H1 (cell line): ENCODE measurements around the gene RGS5. TPM values are rescaled to one million over a fixed set of nuclear protein-coding genes. Genes with fewer than 3 reads are reported as not detected.

ENCODE experiments used
- CTCF ChIA-PET: fragments of 300-600 bp; sonication (Branson Sonifier 250); formaldehyde crosslinking; loops from one replicate; lab custom pipeline; 2021; ENCODE audit not compliant: partially characterized antibody; lab: Charles Lee
- POLR2A ChIA-PET: fragments of 300-600 bp; sonication (Branson Sonifier 250); formaldehyde crosslinking; loops from one replicate; lab custom pipeline; 2021; ENCODE audit warnings: inconsistent platforms; ENCODE audit not compliant: partially characterized antibody; lab: Charles Lee
- DNase-seq, 2 experiments: peaks; one replicate each; pipeline versions ENCODE4 v3.0.0 to v3.0.0-alpha.2; 2010 to 2022; ENCODE audit warnings: low spot score in 2 of 2, low read depth in 1 of 2, mixed read lengths in 1 of 2
- FAIRE-seq: peaks from 2 replicates; lab custom pipeline; 2011; peaks lifted over from hg19 to GRCh38; lab: Jason Lieb, UNC
- H2AFZ ChIP-seq: 2 replicates; pipeline ENCODE4 v1.8.1; 2012; ENCODE audit warnings: low read length, inconsistent platforms
- H2AK5ac ChIP-seq: 2 replicates; pipeline ENCODE4 v1.6.1; 2013; ENCODE audit warnings: low read depth, low read length
- H2BK120ac ChIP-seq: replicated peaks from 2 replicates; pipeline ENCODE3; 2013; ENCODE audit warnings: low read depth, low read length, inconsistent platforms
- H2BK12ac ChIP-seq: 2 replicates; pipeline ENCODE4 v1.6.1; 2013; ENCODE audit warnings: low read depth, low read length
- H2BK15ac ChIP-seq: 2 replicates; pipeline ENCODE4 v1.6.1; 2013; ENCODE audit warnings: low read length
- H2BK20ac ChIP-seq: 2 replicates; pipeline ENCODE4 v1.6.1; 2013; ENCODE audit warnings: low read length
- H2BK5ac ChIP-seq: 2 replicates; pipeline ENCODE4 v1.6.1; 2013; ENCODE audit warnings: low read depth, low read length
- H3K14ac ChIP-seq: 2 replicates; pipeline ENCODE4 v1.6.1; 2013; ENCODE audit warnings: inconsistent platforms; ENCODE audit not compliant: insufficient read length
- H3K18ac ChIP-seq: 2 replicates; pipeline ENCODE4 v1.6.1; 2013; ENCODE audit warnings: low read length; ENCODE audit errors: extremely low read depth
- H3K23ac ChIP-seq: 2 replicates; pipeline ENCODE4 v1.6.1; 2013; ENCODE audit warnings: inconsistent platforms; ENCODE audit not compliant: insufficient read length
- H3K23me2 ChIP-seq: 2 replicates; pipeline ENCODE4 v1.6.1; 2013; ENCODE audit warnings: low read depth, low read length
- H3K27ac ChIP-seq: 2 replicates; pipeline ENCODE4 v1.6.1; 2011; ENCODE audit warnings: low read depth, low read length, inconsistent platforms
- H3K27me3 ChIP-seq, 4 experiments: replicated peaks in 1 of 4; 1 replicate in 1 of 4; 2 replicates in 3 of 4; pipeline versions ENCODE4 v1.6.1 to v1.8.1; 2011 to 2013; ENCODE audit warnings: low read length in 3 of 4, mild to moderate bottlenecking in 3 of 4, inconsistent platforms in 2 of 4, mixed read lengths in 2 of 4, moderate library complexity in 1 of 4; ENCODE audit not compliant: control insufficient read depth in 3 of 4, insufficient read depth in 3 of 4; ENCODE audit errors: extremely low read depth in 1 of 4
- H3K36me3 ChIP-seq, 4 experiments: 2 replicates each; pipeline versions ENCODE4 v1.6.1 to v1.8.1; 2011 to 2013; ENCODE audit warnings: mild to moderate bottlenecking in 4 of 4, low read length in 3 of 4, moderate library complexity in 2 of 4, control low read depth in 1 of 4, inconsistent platforms in 1 of 4; ENCODE audit not compliant: insufficient read depth in 4 of 4, control insufficient read depth in 2 of 4
- H3K4ac ChIP-seq: replicated peaks from 2 replicates; pipeline ENCODE3; 2013; ENCODE audit warnings: low read length, low read depth, mixed read lengths, inconsistent platforms; ENCODE audit not compliant: insufficient read length
- H3K4me1 ChIP-seq, 4 experiments: replicated peaks in 1 of 4; 1 replicate in 1 of 4; 2 replicates in 3 of 4; pipeline versions ENCODE4 v1.6.1 to v1.8.1; 2011 to 2013; ENCODE audit warnings: low read length in 3 of 4, inconsistent platforms in 2 of 4, mixed read lengths in 1 of 4; ENCODE audit not compliant: insufficient read depth in 4 of 4, control insufficient read depth in 3 of 4
- H3K4me2 ChIP-seq, 2 experiments: 2 replicates each; pipeline versions ENCODE4 v1.6.1 to v1.8.1; 2011 to 2013; ENCODE audit warnings: low read depth in 2 of 2, low read length in 2 of 2, control low read depth in 1 of 2, inconsistent platforms in 1 of 2, mild to moderate bottlenecking in 1 of 2; ENCODE audit not compliant: insufficient read depth in 1 of 2
- H3K4me3 ChIP-seq, 4 experiments: fragments of 200-600, 300-600 bp in 1 of 4; sonication (generic), shearing (Covaris generic), sonication (Bioruptor Twin) in 1 of 4; 2 replicates each; pipeline versions ENCODE4 v1.5.1 to v1.8.1; 2011 to 2016; ENCODE audit warnings: low read length in 4 of 4, low read depth in 3 of 4, control low read depth in 2 of 4, inconsistent platforms in 2 of 4, mild to moderate bottlenecking in 2 of 4, mixed read lengths in 1 of 4, moderate library complexity in 1 of 4; ENCODE audit not compliant: insufficient read depth in 2 of 4; ENCODE audit errors: extremely low read depth in 1 of 4
- H3K56ac ChIP-seq: replicated peaks from 2 replicates; pipeline ENCODE3; 2013; ENCODE audit warnings: low read depth, mild to moderate bottlenecking, mixed read lengths, low read length, inconsistent platforms; ENCODE audit not compliant: insufficient read length
- H3K79me1 ChIP-seq: 2 replicates; pipeline ENCODE4 v1.6.1; 2013; ENCODE audit warnings: low read depth, low read length, control low read depth
- H3K79me2 ChIP-seq, 2 experiments: 2 replicates each; pipeline versions ENCODE4 v1.6.1 to v1.8.1; 2012 to 2013; ENCODE audit warnings: low read length in 2 of 2, mild to moderate bottlenecking in 2 of 2, inconsistent platforms in 1 of 2; ENCODE audit not compliant: insufficient read depth in 2 of 2, control insufficient read depth in 1 of 2
- H3K9ac ChIP-seq, 4 experiments: replicated peaks in 1 of 4; 1 replicate in 1 of 4; 2 replicates in 3 of 4; pipeline versions ENCODE4 v1.6.1 to v1.8.1; 2011 to 2013; ENCODE audit warnings: low read depth in 3 of 4, low read length in 3 of 4, control low read depth in 2 of 4, mild to moderate bottlenecking in 2 of 4, moderate library complexity in 2 of 4, inconsistent platforms in 1 of 4; ENCODE audit errors: extremely low read depth in 1 of 4
- H3K9me3 ChIP-seq, 2 experiments: 2 replicates each; pipeline versions ENCODE4 v1.6.1 to v1.8.1; 2012 to 2013; ENCODE audit warnings: mild to moderate bottlenecking in 2 of 2, moderate library complexity in 2 of 2, control low read depth in 1 of 2, inconsistent platforms in 1 of 2, low read depth in 1 of 2, low read length in 1 of 2, mixed read lengths in 1 of 2; ENCODE audit not compliant: insufficient read depth in 2 of 2
- H4K20me1 ChIP-seq, 2 experiments: replicated peaks in 1 of 2; 2 replicates each; pipeline versions ENCODE3 to v1.8.1; 2011 to 2013; ENCODE audit warnings: inconsistent platforms in 2 of 2, low read length in 2 of 2, mild to moderate bottlenecking in 1 of 2; ENCODE audit not compliant: insufficient read depth in 2 of 2, control insufficient read depth in 1 of 2
- H4K5ac ChIP-seq: 2 replicates; pipeline ENCODE4 v1.6.1; 2013; ENCODE audit warnings: low read length, low read depth, mixed read lengths, inconsistent platforms; ENCODE audit not compliant: insufficient read length
- H4K8ac ChIP-seq: 2 replicates; pipeline ENCODE4 v1.8.0; 2013; ENCODE audit warnings: mild to moderate bottlenecking, moderate library complexity, low read length, inconsistent platforms; ENCODE audit not compliant: insufficient read depth; ENCODE audit errors: extremely low read depth
- H4K91ac ChIP-seq: replicated peaks from 2 replicates; pipeline ENCODE3; 2013; ENCODE audit warnings: low read length, mixed read lengths, inconsistent platforms; ENCODE audit not compliant: insufficient read length
- E2F6 ChIP-seq: IDR thresholded peaks from 2 replicates; pipeline ENCODE4 v1.6.1; 2012; ENCODE audit warnings: inconsistent platforms
- JUND ChIP-seq: IDR thresholded peaks from 2 replicates; pipeline ENCODE4 v1.6.1; 2011; ENCODE audit warnings: mild to moderate bottlenecking, improper control_type of control experiment, low read length
- MAX ChIP-seq: IDR thresholded peaks from 2 replicates; pipeline ENCODE4 v1.6.1; 2012; ENCODE audit warnings: inconsistent platforms
- POLR2AphosphoS5 ChIP-seq: IDR thresholded peaks from 2 replicates; pipeline ENCODE4 v1.6.1; 2011; ENCODE audit warnings: low read depth, low read length
- SIX5 ChIP-seq: IDR thresholded peaks from 2 replicates; pipeline ENCODE4 v1.6.1; 2011; ENCODE audit warnings: mild to moderate bottlenecking, low read depth, low read length
- SUZ12 ChIP-seq: fragments of 200-600 bp; sonication (generic); IDR thresholded peaks from 2 replicates; pipeline ENCODE4 v1.6.1; 2012; ENCODE audit warnings: mild to moderate bottlenecking, inconsistent platforms, low read length, moderate library complexity, mixed read lengths
- TBP ChIP-seq: IDR thresholded peaks from 2 replicates; pipeline ENCODE4 v1.6.1; 2011; ENCODE audit warnings: low read depth, low read length, improper control_type of control experiment
- WGBS, 2 experiments: shearing (Covaris generic) in 1 of 2; methylation state at CpG; one replicate each; pipeline versions ENCODE4 v1.1.6 to v1.1.7; 2013 to 2015; ENCODE audit warnings: low lambda C conversion rate in 2 of 2, mixed read lengths in 2 of 2, inconsistent platforms in 1 of 2, low coverage in 1 of 2, missing lambda C conversion rate in 1 of 2; ENCODE audit not compliant: insufficient replicate concordance in 2 of 2, insufficient coverage in 1 of 2, insufficient read length in 1 of 2; ENCODE audit errors: extremely low coverage in 1 of 2, missing lambda C conversion rate in 1 of 2; 5-methylcytosine and 5-hydroxymethylcytosine counted together
- polyA plus RNA-seq, 7 experiments: library from polyadenylated mRNA; depleted of rRNA in 3 of 7; stranded (reverse) in 5 of 7; unstranded in 2 of 7; fragments of >200 nt in 5 of 7; fragments of 200-250 nt in 2 of 7; gene quantifications; 1 replicate in 5 of 7; 2 replicates in 1 of 7; 4 replicates in 1 of 7; pipeline versions ENCODE4 v1.2.1 to v1.2.3, GENCODE V29; 2011 to 2013; ENCODE audit warnings: missing spikeins in 2 of 7, mixed read lengths in 2 of 7
- total RNA-seq: library from RNA; stranded (reverse); fragmentation: NEBNext Ultra II Directional; extraction: Animal tissue kit (Norgen Biotek cat#: 25700); gene quantifications from 2 replicates; pipeline ENCODE4 v1.2.1, GENCODE V29; 2021

RGS5 gene
- total and polyA plus RNA-seq, 2 of the 8 experiments (the other 6 are each of a cell fraction or from before 2014, with no cell fraction given), result 75.5 to 103 TPM

GRCh38 chr1:163227126-163227525 lies 24.4 kb upstream of the RGS5 start:
- no peak overlapping the region for H3K27ac ChIP-seq
- ChIA-PET POLR2A (no interaction called here), CTCF (no interaction called here)
- no peak overlapping the region for H2AK5ac ChIP-seq
- H3K4ac ChIP-seq, result no peak overlapping the region
- no peaks in the 10 kb centered on the region for H3K79me1 ChIP-seq
- whole genome bisulfite sequencing, 2 experiments, result 88% methylated on average over 1 of the region's 1 CpG; no CpG with 5 or more reads in 1 of the 2 experiments
- H3K18ac ChIP-seq, result no peak overlapping the region
- H2BK120ac ChIP-seq, result no peak overlapping the region
- no peak overlapping the region for H2BK15ac ChIP-seq
- H3K9ac ChIP-seq, result no peak overlapping the region
- H3K14ac ChIP-seq, result no peak overlapping the region
- H2BK20ac ChIP-seq, result no peak overlapping the region
- peaks cover 6 to 10% of the 10 kb centered on the region in 2 experiments for H3K9me3 ChIP-seq
- DNase-seq (no peak), FAIRE-seq (no peak)
- H3K4me1 ChIP-seq, result no peaks in the 10 kb centered on the region; a peak in 1 of 7 replicates
- H2BK5ac ChIP-seq, result no peak overlapping the region
- H3K27me3 ChIP-seq, result no peaks in the 10 kb centered on the region
- H3K4me2 ChIP-seq, result no peak overlapping the region
- no peak overlapping the region for H2BK12ac ChIP-seq
- H3K4me3 ChIP-seq, result no peak overlapping the region
- H4K8ac ChIP-seq, result no peak overlapping the region
- H4K20me1 ChIP-seq, result no peaks in the 10 kb centered on the region
- H2AFZ ChIP-seq, result no peak overlapping the region
- no peaks in the 10 kb centered on the region for H3K79me2 ChIP-seq
- H4K91ac ChIP-seq, result no peak overlapping the region
- no peaks in the 10 kb centered on the region; the same call in 1 of the 2 replicates for H3K23me2 ChIP-seq
- H3K23ac ChIP-seq, result no peak overlapping the region
- TF ChIP-seq POLR2AphosphoS5 (no peak), MAX (no peak), E2F6 (no peak), TBP (no peak), JUND (no peak), SIX5 (no peak), SUZ12 (no peak)
- H4K5ac ChIP-seq, result no peak overlapping the region
- no peaks in the 10 kb centered on the region for H3K36me3 ChIP-seq
- no peak overlapping the region for H3K56ac ChIP-seq
